OCI-LY7 (cell line): Measurements from ENCODE around the gene ZNF189.

Experiments
- EZH2phosphoT487 ChIP-seq: fragments of 200-600 bp; sonication (generic); IDR thresholded peaks from 2 replicates; pipeline ENCODE4 v1.6.1; 2018; ENCODE audit warnings: low read depth, borderline replicate concordance, mild to moderate bottlenecking, mixed run types, antibody characterized with exemption, low read length, moderate library complexity, mixed read lengths
- TF ChIP-seq, protein P1 (sequence below): fragments of 200-600 bp; sonication (generic); conservative IDR thresholded peaks from 2 replicates; pipeline ENCODE4 v1.5.1; 2014; ENCODE audit warnings: mild to moderate bottlenecking, antibody characterized with exemption, low read length, moderate library complexity, mixed read lengths

DNA sequence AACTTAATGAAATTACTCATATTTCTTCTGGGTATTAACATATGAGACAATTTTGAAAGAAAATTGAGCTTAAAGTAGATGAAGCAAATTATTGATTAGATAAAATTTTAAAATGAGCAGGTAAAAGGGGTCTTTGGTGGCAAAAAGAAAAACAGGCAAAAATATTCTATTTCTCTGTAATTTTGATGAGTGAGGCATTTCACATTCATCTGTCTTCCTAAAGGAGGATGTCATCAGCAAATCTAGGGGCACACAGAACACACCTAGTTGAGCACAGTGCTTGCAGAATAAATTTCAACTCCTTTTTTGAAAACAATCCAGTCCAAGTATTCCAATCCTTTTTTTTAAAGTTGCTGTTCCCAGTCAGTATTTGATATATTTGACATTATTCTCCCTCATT, 16.2 kb downstream of the ZNF189 start:
- TF ChIP-seq, protein P1, sequence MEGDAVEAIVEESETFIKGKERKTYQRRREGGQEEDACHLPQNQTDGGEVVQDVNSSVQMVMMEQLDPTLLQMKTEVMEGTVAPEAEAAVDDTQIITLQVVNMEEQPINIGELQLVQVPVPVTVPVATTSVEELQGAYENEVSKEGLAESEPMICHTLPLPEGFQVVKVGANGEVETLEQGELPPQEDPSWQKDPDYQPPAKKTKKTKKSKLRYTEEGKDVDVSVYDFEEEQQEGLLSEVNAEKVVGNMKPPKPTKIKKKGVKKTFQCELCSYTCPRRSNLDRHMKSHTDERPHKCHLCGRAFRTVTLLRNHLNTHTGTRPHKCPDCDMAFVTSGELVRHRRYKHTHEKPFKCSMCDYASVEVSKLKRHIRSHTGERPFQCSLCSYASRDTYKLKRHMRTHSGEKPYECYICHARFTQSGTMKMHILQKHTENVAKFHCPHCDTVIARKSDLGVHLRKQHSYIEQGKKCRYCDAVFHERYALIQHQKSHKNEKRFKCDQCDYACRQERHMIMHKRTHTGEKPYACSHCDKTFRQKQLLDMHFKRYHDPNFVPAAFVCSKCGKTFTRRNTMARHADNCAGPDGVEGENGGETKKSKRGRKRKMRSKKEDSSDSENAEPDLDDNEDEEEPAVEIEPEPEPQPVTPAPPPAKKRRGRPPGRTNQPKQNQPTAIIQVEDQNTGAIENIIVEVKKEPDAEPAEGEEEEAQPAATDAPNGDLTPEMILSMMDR, result no peak
- TF ChIP-seq EZH2phosphoT487, result no peak
